Activated naive CD4-positive, alpha-beta T cell treated with anti-CD3 and anti-CD28 coated beads, Interleukin-2, amount 10 ng/mL, durations not matched to agents 7 days and 5 days (primary cell): ENCODE results near the gene KCNH6.

ENCODE experiments used
- CTCF ChIA-PET: fragments of 350-600 bp; sonication (Branson Sonifier 250); formaldehyde crosslinking; loops from one replicate; lab custom pipeline; 2021; ENCODE audit warnings: antibody characterized with exemption; lab: Charles Lee
- DNase-seq: peaks from one replicate; pipeline ENCODE4 v3.0.0-alpha.2; 2020
- H3K27ac Mint-ChIP-seq: one replicate; pipeline ENCODE4 v1.8.0; 2021; ENCODE audit warnings: mild to moderate bottlenecking, moderate library complexity, mixed read lengths
- H3K27me3 Mint-ChIP-seq: one replicate; pipeline ENCODE4 v1.8.0; 2021; ENCODE audit warnings: mild to moderate bottlenecking, mixed read lengths
- H3K36me3 Mint-ChIP-seq: one replicate; pipeline ENCODE4 v1.8.0; 2021; ENCODE audit warnings: mixed read lengths
- H3K4me1 Mint-ChIP-seq: one replicate; pipeline ENCODE4 v1.8.0; 2021; ENCODE audit warnings: mixed read lengths
- H3K4me3 Mint-ChIP-seq: one replicate; pipeline ENCODE4 v1.8.0; 2021; ENCODE audit warnings: mild to moderate bottlenecking, moderate library complexity, mixed read lengths
- H3K9me3 Mint-ChIP-seq: one replicate; pipeline ENCODE4 v1.8.0; 2021; ENCODE audit warnings: mixed read lengths

Gene KCNH6, protein sequence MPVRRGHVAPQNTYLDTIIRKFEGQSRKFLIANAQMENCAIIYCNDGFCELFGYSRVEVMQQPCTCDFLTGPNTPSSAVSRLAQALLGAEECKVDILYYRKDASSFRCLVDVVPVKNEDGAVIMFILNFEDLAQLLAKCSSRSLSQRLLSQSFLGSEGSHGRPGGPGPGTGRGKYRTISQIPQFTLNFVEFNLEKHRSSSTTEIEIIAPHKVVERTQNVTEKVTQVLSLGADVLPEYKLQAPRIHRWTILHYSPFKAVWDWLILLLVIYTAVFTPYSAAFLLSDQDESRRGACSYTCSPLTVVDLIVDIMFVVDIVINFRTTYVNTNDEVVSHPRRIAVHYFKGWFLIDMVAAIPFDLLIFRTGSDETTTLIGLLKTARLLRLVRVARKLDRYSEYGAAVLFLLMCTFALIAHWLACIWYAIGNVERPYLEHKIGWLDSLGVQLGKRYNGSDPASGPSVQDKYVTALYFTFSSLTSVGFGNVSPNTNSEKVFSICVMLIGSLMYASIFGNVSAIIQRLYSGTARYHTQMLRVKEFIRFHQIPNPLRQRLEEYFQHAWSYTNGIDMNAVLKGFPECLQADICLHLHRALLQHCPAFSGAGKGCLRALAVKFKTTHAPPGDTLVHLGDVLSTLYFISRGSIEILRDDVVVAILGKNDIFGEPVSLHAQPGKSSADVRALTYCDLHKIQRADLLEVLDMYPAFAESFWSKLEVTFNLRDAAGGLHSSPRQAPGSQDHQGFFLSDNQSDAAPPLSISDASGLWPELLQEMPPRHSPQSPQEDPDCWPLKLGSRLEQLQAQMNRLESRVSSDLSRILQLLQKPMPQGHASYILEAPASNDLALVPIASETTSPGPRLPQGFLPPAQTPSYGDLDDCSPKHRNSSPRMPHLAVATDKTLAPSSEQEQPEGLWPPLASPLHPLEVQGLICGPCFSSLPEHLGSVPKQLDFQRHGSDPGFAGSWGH

DNA sequence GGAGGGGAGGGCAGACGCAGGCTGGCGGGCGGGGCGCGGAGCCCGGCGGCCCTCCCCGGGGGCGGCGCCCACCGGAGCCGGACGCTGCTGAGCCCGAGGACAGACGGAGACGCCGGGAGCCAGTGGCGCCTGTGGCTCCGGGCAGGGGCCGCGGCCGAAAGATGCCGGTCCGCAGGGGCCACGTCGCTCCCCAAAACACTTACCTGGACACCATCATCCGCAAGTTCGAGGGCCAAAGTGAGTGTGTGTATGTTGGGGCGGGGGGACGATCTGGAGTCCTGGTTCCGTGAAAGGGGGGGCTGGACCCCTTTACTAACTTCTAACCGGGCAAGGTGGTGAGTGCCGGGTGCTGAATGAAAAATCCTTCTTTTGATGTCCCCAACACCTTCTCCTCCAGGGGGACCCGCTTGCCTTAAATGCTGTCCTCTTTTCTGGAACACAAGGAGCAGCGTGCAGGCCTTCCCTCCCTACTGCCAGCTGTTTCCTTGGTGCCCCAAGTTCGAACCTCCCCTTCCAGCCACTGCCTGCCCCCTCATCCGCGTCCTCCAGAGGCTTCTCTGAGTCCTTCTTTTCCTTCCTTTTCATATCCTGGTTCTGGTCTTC, at the start of gene KCNH6:
Gene KCNH6 (plus strand): TSS at position 106 of the 603 bp plus-strand sequence. CDS start 56 bp downstream, at position 162.
- peak within 1 kb of the TSS; percentile 10 for H3K4me3 Mint-ChIP-seq
- no peak within 1 kb of the TSS for H3K27ac Mint-ChIP-seq
- H3K36me3 Mint-ChIP-seq: no peaks in the 10 kb centered on the region
- CTCF ChIA-PET: no interaction called here
- peaks cover 67% of the 10 kb centered on the region for H3K27me3 Mint-ChIP-seq
- H3K9me3 Mint-ChIP-seq: no peaks in the 10 kb centered on the region
- DNase-seq: no peak
- peaks cover 5% of the 10 kb centered on the region for H3K4me1 Mint-ChIP-seq

DNA sequence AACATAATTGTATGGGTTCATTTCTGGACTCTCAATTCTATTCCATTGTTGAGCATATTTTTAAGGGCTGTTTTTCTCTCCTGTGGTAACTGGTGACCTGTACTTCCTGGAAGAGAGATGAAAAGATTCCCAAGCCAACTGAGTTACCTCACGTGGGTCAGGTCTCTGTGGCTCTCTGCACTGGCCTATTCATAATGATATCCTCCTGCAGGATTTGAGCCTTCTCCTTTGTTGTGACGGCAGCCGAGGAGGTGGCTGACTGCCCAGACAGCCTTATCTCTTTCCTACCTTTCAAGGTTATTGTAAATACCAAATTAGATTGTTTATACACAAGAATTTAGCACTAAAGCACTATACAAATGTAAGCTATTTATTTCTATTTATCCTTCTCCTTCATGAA, 49.0 kb upstream of the KCNH6 start:
- Mint-ChIP-seq H3K9me3 (no peaks in the 10 kb centered on the region), H3K4me3 (no peak overlapping the region), H3K27ac (no peak overlapping the region), H3K4me1 (peaks cover 18% of the 10 kb centered on the region), H3K27me3 (peaks cover 83% of the 10 kb centered on the region), H3K36me3 (no peaks in the 10 kb centered on the region)
- no peak for DNase-seq
- CTCF ChIA-PET: no interaction called here

DNA sequence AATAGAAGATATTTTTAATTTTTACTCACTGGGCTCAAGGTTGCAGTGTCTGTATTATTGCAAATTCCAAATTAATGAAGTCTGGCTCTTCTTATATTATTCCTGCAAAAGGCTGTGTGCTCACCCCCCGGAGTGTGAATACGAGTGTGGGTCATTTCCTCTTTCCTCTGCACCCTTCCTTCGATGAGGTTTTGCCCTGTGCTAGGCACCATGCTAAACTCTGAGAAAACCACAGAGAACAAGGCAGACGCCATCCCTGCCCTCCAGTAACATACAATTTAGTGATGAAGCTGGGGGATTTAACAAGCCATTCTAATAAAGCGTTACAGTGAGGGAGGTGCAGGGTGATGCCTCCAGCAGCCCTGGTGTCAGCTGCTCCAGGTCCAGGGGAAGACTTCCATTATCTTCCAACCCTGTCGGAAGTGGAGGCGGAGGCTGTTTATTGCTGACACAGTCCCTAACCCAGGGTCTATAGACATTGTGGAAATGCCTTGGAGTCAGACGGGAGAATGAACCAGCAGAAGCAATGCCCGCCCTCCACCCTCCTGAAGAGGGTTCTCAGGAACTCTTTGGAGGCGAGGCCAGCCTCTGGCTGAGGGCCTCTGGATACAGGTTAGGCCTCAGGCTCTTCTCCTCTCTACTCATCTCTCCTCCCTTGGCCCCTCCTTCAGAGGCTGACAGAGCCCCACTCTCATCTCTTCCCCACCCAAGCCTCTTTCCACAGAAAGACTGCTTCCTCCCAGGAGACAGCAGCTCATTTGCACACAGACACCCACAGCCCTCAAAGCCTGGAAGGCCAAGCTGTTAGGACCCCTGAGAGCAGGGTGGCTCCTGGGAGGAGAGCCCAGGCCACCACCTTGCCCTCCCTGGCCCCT, 48.3 kb upstream of the KCNH6 start:
- H3K36me3 Mint-ChIP-seq: no peaks in the 10 kb centered on the region
- H3K4me3 Mint-ChIP-seq: no peak overlapping the region
- DNase-seq: no peak
- H3K27ac Mint-ChIP-seq: no peak overlapping the region
- H3K4me1 Mint-ChIP-seq: peaks cover 18% of the 10 kb centered on the region
- no peaks in the 10 kb centered on the region for H3K9me3 Mint-ChIP-seq
- CTCF ChIA-PET: no interaction called here
- H3K27me3 Mint-ChIP-seq: peaks cover 88% of the 10 kb centered on the region

DNA sequence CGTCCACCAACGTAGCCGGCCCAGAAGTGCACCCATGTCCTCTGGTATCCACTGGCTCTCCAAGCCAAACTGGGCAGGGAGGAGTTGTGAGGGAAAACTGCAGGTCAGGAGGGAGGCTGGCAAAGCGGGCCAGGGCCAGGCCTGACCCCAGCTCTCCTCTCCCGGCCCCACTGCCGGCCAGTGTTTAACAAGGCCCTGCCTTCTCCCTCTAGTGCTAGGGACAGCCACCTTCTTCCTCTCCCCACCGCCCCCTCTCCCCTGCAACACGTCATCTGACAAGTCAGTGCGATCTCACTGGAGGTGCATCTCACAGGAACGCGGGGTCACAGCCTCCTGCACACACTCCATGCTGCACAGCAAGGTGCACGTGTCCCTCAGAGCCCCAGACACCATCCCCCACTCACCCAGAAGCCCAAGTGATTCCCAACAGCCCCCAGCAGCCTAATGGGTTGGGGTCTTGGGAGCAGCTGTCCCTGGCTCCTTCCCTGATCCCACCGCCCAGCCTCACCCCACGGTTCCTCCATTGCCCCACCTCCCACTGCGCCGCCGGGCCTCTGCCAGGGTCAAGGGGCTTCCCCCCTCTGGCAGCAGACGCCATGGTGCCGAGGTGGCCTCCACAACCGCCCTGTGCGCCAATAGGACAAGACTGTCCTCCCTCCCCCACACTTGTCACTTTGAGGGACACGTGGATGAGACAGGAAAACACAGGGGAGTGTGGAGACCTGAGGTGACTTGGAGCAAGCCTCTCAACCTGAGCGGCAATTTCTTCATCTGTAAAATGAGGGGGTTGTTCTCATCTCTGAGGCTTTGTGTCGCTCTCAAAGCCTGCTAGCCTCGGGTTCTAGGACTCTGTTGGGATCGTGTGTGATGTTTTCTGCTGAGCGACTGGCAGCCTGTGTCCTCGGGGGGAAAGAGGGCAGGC, 47.4 kb upstream of the KCNH6 start:
- CTCF ChIA-PET: interaction anchor here (3.9 to 8.7 kb wide), 2 partner anchors 48 to 136 kb away, joined by 32 to 235 read pairs; no protein-coding TSS in a partner anchor
- Mint-ChIP-seq H3K36me3 (no peaks in the 10 kb centered on the region), H3K27me3 (peaks cover 96% of the 10 kb centered on the region), H3K4me1 (peaks cover 18% of the 10 kb centered on the region), H3K27ac (no peak overlapping the region), H3K4me3 (peak overlapping the region; percentile 47), H3K9me3 (no peaks in the 10 kb centered on the region)
- no peak for DNase-seq

DNA sequence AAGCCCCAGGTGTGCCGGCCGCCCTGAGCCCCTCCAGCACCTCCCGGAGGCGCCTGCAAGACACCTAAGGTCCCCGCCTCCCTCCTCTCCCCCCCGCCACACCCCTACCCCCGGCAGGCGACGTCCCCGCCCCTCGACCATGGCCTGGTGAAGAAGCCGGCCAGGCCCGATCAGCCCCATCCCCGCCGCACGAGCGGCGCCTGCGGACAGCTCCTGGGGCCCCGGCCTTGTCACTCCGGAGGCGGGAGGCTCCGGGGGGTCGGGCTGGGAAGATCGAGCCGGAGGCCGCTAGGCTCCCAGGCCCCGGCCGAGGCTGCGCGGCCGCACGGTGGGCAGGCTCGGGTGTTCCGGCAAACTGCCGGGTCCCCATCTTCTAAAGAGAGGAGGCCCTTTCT, 46.7 kb upstream of the KCNH6 start:
- H3K36me3 Mint-ChIP-seq: no peaks in the 10 kb centered on the region
- H3K9me3 Mint-ChIP-seq: no peaks in the 10 kb centered on the region
- CTCF ChIA-PET: interaction anchor here (2.6 to 8.7 kb wide), 3 partner anchors 49 to 136 kb away, joined by 8 to 235 read pairs (median 32); no protein-coding TSS in a partner anchor
- no peak overlapping the region for H3K27ac Mint-ChIP-seq
- H3K4me3 Mint-ChIP-seq: peak overlapping the region; percentile 35
- peak; percentile 39 for DNase-seq
- peaks cover 90% of the 10 kb centered on the region for H3K27me3 Mint-ChIP-seq
- H3K4me1 Mint-ChIP-seq: peaks cover 18% of the 10 kb centered on the region

DNA sequence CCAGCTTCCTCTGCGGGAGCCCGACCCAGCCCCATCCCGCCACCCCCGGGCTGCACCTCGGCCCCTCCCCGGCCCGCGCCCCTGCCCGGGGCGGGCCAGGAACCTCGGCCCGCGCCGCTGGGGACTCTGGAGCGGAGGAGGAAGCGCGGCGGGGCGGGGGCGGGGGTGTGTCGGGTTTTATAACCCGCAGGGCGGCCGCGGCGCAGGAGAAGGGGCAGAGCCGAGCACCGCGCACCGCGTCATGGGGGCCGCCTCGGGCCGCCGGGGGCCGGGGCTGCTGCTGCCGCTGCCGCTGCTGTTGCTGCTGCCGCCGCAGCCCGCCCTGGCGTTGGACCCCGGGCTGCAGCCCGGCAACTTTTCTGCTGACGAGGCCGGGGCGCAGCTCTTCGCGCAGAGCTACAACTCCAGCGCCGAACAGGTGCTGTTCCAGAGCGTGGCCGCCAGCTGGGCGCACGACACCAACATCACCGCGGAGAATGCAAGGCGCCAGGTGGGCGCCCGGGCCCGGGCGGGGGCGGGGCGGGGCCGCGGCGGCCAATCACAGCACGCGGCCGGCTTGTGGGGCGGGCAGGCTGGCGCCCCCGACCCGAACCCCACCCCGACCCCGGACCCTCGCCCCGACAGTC, 46.2 kb upstream of the KCNH6 start, which contains the start of gene ACE:
Gene ACE (plus strand): TSS at position 208 of the 626 bp plus-strand sequence. CDS start 34 bp downstream, at position 242.
- peak; percentile 68 for DNase-seq
- CTCF ChIA-PET: interaction anchor here (2.6 to 8.7 kb wide), 3 partner anchors 49 to 135 kb away, joined by 8 to 235 read pairs (median 32); no protein-coding TSS in a partner anchor
- Mint-ChIP-seq H3K27me3 (peaks cover 88% of the 10 kb centered on the region), H3K27ac (peak within 1 kb of the TSS; percentile 37), H3K9me3 (no peaks in the 10 kb centered on the region), H3K4me1 (peaks cover 18% of the 10 kb centered on the region), H3K4me3 (peak within 1 kb of the TSS; percentile 70), H3K36me3 (no peaks in the 10 kb centered on the region)

DNA sequence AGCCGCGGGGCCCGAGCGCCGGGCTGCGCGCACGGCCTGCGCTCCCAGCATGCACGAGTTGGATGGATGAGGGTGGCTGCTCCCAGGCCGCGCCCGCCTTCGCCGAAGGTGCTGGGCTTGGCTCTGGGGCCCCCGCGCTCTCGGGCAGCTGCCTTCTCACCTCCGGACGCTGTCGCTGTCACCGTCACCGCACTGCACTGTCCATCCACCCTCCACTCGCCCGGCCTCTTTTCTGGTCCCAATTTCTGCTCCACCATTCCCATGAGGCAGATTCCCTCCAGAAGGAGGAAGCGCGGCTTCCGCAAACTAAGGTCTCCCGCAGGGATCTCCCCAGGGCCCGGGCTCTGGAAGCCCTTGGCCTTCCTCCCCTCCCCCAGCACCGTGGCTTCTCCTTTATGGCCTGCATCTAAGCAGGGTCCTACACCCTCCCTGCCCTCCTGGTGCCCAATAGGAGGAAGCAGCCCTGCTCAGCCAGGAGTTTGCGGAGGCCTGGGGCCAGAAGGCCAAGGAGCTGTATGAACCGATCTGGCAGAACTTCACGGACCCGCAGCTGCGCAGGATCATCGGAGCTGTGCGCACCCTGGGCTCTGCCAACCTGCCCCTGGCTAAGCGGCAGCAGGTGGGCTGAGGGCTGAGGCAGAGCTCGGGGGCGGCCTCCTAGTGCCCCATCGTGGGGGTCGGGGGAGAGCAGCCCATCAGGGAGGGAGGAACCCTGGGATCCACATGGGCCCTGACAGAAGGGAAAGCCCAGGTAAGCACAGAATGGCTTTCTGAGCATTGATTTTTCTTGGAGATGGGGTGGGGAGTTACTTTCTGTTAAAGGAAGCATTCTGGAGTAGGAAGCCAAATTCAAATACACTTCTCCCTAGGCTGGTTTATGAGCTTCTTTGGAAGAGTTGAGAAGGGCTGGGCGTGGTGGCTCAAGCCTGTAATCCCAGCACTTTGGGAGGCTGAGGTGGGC, 45.4 kb upstream of the KCNH6 start:
- no peaks in the 10 kb centered on the region for H3K9me3 Mint-ChIP-seq

DNA sequence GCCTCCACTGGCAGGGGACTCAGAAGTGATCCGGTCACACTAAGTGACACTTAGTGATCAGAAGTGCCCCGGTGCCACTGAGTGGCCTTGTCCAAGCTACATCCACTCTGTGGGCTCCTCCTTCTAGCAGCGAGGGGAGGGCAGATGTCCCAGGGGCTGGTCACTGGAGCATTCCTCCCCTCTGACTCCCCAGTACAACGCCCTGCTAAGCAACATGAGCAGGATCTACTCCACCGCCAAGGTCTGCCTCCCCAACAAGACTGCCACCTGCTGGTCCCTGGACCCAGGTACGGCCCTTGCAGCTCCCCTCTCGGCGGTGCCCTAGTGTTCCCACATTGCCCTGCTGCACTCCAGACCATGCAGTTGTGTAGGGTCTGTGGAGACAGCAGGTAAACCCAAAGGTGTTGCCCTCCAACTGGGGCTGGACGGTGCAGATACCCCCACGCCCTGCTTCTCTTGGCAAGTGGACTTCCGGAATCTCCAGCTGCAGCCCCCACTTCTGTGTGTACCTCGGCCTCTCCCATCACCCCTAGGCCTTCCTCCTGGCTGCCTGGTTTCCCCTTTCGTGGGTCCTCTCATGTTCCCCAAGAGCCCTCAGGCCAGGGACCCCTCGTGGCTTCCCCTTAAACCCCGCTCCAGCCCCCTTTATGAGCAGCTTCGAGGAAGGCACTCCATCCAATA, 44.2 kb upstream of the KCNH6 start:
- Mint-ChIP-seq H3K9me3 (no peaks in the 10 kb centered on the region), H3K4me1 (peaks cover 18% of the 10 kb centered on the region), H3K27ac (peak overlapping the region; percentile 21), H3K36me3 (no peaks in the 10 kb centered on the region), H3K4me3 (peak overlapping the region; percentile 17), H3K27me3 (peaks cover 80% of the 10 kb centered on the region)
- CTCF ChIA-PET: interaction anchor here (0.6 to 8.7 kb wide), 23 partner anchors 8 to 201 kb away, joined by 3 to 235 read pairs (median 5); no protein-coding TSS in a partner anchor
- DNase-seq: peak; percentile 88

More for the DNA sequence above, 45.4 kb upstream of the KCNH6 start:
- Mint-ChIP-seq H3K27ac (peak overlapping the region; percentile 37), H3K36me3 (no peaks in the 10 kb centered on the region), H3K4me3 (peak overlapping the region; percentile 70), H3K27me3 (peaks cover 88% of the 10 kb centered on the region), H3K4me1 (peaks cover 18% of the 10 kb centered on the region)
- no peak for DNase-seq
- CTCF ChIA-PET: interaction anchor here (0.8 to 8.7 kb wide), 12 partner anchors 9 to 148 kb away, joined by 3 to 235 read pairs (median 7); no protein-coding TSS in a partner anchor

DNA sequence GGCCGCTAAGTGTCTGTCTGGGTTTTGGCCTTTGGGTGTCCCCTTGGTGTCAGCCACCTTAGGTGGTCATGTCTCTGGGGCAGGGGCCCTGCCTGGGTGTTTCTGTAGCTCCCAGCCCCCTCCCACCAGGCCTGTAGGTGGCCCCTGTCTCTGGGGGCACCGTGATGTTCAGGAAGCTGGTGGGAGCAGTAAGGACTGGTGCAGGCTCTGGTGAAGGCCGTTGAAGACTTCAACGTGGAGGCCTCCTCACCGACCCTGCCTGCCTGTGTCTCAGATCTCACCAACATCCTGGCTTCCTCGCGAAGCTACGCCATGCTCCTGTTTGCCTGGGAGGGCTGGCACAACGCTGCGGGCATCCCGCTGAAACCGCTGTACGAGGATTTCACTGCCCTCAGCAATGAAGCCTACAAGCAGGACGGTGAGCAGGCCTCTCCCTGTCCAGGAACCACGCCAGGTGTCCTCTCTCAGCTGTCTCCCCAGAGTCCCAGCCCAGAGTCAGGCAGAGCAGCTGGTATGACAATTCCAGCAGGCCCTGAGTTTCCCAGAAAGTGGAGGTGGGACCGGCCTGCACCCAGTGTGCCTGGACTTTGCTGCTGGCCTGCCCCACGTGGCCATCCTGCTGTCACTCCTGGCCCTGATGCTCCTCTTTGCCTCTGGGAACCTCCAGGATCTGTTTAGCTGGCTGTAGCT, 43.5 kb upstream of the KCNH6 start:
- peaks cover 74% of the 10 kb centered on the region for H3K27me3 Mint-ChIP-seq
- no peak overlapping the region for H3K4me3 Mint-ChIP-seq
- peak; percentile 16 for DNase-seq
- H3K36me3 Mint-ChIP-seq: no peaks in the 10 kb centered on the region
- no peaks in the 10 kb centered on the region for H3K9me3 Mint-ChIP-seq
- H3K4me1 Mint-ChIP-seq: peaks cover 16% of the 10 kb centered on the region
- no peak overlapping the region for H3K27ac Mint-ChIP-seq
- CTCF ChIA-PET: interaction anchor here (0.6 to 8.7 kb wide), 21 partner anchors 7 to 200 kb away, joined by 3 to 235 read pairs (median 5); no protein-coding TSS in a partner anchor

DNA sequence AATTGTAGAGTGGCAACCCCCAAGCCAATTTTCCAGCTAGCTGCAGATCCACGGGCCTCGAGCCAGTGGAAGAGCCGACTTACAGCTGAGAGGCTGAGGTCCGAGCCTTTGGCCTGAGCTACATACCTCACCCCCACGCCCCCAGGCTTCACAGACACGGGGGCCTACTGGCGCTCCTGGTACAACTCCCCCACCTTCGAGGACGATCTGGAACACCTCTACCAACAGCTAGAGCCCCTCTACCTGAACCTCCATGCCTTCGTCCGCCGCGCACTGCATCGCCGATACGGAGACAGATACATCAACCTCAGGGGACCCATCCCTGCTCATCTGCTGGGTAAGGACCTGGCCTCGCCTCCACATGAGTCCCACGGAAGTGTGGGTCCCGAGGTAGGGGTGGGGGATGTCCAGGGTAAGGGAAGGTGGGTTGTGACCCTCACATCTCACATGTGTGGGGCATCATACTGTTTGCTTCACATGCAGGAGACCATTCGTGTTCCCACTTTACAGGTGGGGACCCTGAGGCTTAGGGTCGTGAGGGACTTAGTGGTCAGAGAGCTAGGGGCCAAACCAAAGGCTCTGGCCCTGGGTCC, 42.9 kb upstream of the KCNH6 start:
- H3K4me3 Mint-ChIP-seq: no peak overlapping the region

More for the DNA sequence above, 42.9 kb upstream of the KCNH6 start:
- Mint-ChIP-seq H3K27me3 (peaks cover 67% of the 10 kb centered on the region), H3K27ac (no peak overlapping the region), H3K9me3 (no peaks in the 10 kb centered on the region), H3K36me3 (no peaks in the 10 kb centered on the region), H3K4me1 (peaks cover 16% of the 10 kb centered on the region)
- CTCF ChIA-PET: interaction anchor here (1.1 to 8.7 kb wide), 11 partner anchors 9 to 137 kb away, joined by 3 to 235 read pairs (median 6); no protein-coding TSS in a partner anchor
- peak; percentile 10 for DNase-seq
